Measurements from ENCODE around the gene STAMBP. TPM values are rescaled to one million over a fixed set of nuclear protein-coding genes. Genes with fewer than 3 reads are reported as not detected.

STAMBP gene
- total RNA-seq, 1 experiment from 2014 or later = 76.6 TPM

- Histone ChIP-seq H3K36me3 (peaks cover 68% of the 10 kb centered on the region), H3K9me3 (replicated peaks) (no peaks in the 10 kb centered on the region), H3K4me1 (replicated peaks) (no peaks in the 10 kb centered on the region), H3K27ac (no peak overlapping the region), H3K27me3 (replicated peaks) (no peaks in the 10 kb centered on the region), H3K4me3 (no peak overlapping the region)
- DNase-seq (ENCODE audit: low read depth in 1 of 2, low spot score in 2 of 2) = no peak
Observed at GRCh38 chr2:73910873-73911547, 82.2 kb downstream of the STAMBP start.

GRCh38 chr2:73911548-73912208 lies 82.9 kb downstream of the STAMBP start:
- no peaks in the 10 kb centered on the region for H3K27me3 ChIP-seq (replicated peaks)
- no peak overlapping the region for H3K27ac ChIP-seq
- DNase-seq (ENCODE audit: low read depth in 1 of 2, low spot score in 2 of 2) = no peak
- no peaks in the 10 kb centered on the region for H3K4me1 ChIP-seq (replicated peaks)
- H3K9me3 ChIP-seq (replicated peaks) = no peaks in the 10 kb centered on the region
- H3K36me3 ChIP-seq = peaks cover 75% of the 10 kb centered on the region
- H3K4me3 ChIP-seq = no peak overlapping the region

- no peaks in the 10 kb centered on the region for H3K27me3 ChIP-seq (replicated peaks)
- H3K4me1 ChIP-seq (replicated peaks) = no peaks in the 10 kb centered on the region
- no peak for DNase-seq (ENCODE audit: low read depth in 1 of 2, low spot score in 2 of 2)
- H3K9me3 ChIP-seq (replicated peaks) = no peaks in the 10 kb centered on the region
- no peak overlapping the region for H3K4me3 ChIP-seq
- no peak overlapping the region for H3K27ac ChIP-seq
- peaks cover 84% of the 10 kb centered on the region for H3K36me3 ChIP-seq
Observed at GRCh38 chr2:73913414-73914054, 84.8 kb downstream of the STAMBP start.

GRCh38 chr2:73914667-73915066 lies 85.9 kb downstream of the STAMBP start:
- Histone ChIP-seq H3K4me3 (no peak overlapping the region), H3K27me3 (replicated peaks) (no peaks in the 10 kb centered on the region)

GRCh38 chr2:73915437-73915993 lies 86.8 kb downstream of the STAMBP start:
- H3K4me3 ChIP-seq = no peak overlapping the region
- H3K27me3 ChIP-seq (replicated peaks) = no peaks in the 10 kb centered on the region
- H3K9me3 ChIP-seq (replicated peaks) = no peaks in the 10 kb centered on the region
- H3K4me1 ChIP-seq (replicated peaks) = no peaks in the 10 kb centered on the region
- peaks cover 79% of the 10 kb centered on the region for H3K36me3 ChIP-seq
- DNase-seq (ENCODE audit: low read depth in 1 of 2, low spot score in 2 of 2) = no peak
- no peak overlapping the region for H3K27ac ChIP-seq

More at GRCh38 chr2:73914667-73915066, 85.9 kb downstream of the STAMBP start:
- no peak for DNase-seq (ENCODE audit: low read depth in 1 of 2, low spot score in 2 of 2)
- no peaks in the 10 kb centered on the region for H3K4me1 ChIP-seq (replicated peaks)
- no peak overlapping the region for H3K27ac ChIP-seq
- H3K36me3 ChIP-seq = peaks cover 79% of the 10 kb centered on the region
- no peaks in the 10 kb centered on the region for H3K9me3 ChIP-seq (replicated peaks)

- DNase-seq (ENCODE audit: low read depth in 1 of 2, low spot score in 2 of 2) = no peak
- no peak overlapping the region for H3K4me3 ChIP-seq
- H3K27me3 ChIP-seq (replicated peaks) = no peaks in the 10 kb centered on the region
- peaks cover 77% of the 10 kb centered on the region for H3K36me3 ChIP-seq
- no peaks in the 10 kb centered on the region for H3K4me1 ChIP-seq (replicated peaks)
- H3K27ac ChIP-seq = no peak overlapping the region
- no peaks in the 10 kb centered on the region for H3K9me3 ChIP-seq (replicated peaks)
Observed at GRCh38 chr2:73916666-73917065, 87.9 kb downstream of the STAMBP start.

- H3K4me1 ChIP-seq (replicated peaks) = no peaks in the 10 kb centered on the region
- H3K9me3 ChIP-seq (replicated peaks) = no peaks in the 10 kb centered on the region
- peaks cover 70% of the 10 kb centered on the region for H3K36me3 ChIP-seq
- DNase-seq (ENCODE audit: low read depth in 1 of 2, low spot score in 2 of 2) = no peak
- no peak overlapping the region for H3K27ac ChIP-seq
- H3K27me3 ChIP-seq (replicated peaks) = no peaks in the 10 kb centered on the region
- H3K4me3 ChIP-seq = no peak overlapping the region
Observed at GRCh38 chr2:73917296-73917695, 88.5 kb downstream of the STAMBP start.

- no peak for DNase-seq (ENCODE audit: low read depth in 1 of 2, low spot score in 2 of 2)
- Histone ChIP-seq H3K9me3 (replicated peaks) (no peaks in the 10 kb centered on the region), H3K36me3 (peaks cover 66% of the 10 kb centered on the region), H3K27me3 (replicated peaks) (no peaks in the 10 kb centered on the region), H3K27ac (no peak overlapping the region), H3K4me1 (replicated peaks) (no peaks in the 10 kb centered on the region), H3K4me3 (no peak overlapping the region)
Observed at GRCh38 chr2:73917696-73918207, 89.0 kb downstream of the STAMBP start.

GRCh38 chr2:73918856-73919255 lies 90.1 kb downstream of the STAMBP start:
- DNase-seq (ENCODE audit: low read depth in 1 of 2, low spot score in 2 of 2) = no peak
- Histone ChIP-seq H3K4me1 (replicated peaks) (no peaks in the 10 kb centered on the region), H3K27ac (no peak overlapping the region), H3K4me3 (no peak overlapping the region), H3K36me3 (peaks cover 55% of the 10 kb centered on the region), H3K27me3 (replicated peaks) (no peaks in the 10 kb centered on the region), H3K9me3 (replicated peaks) (no peaks in the 10 kb centered on the region)

- Histone ChIP-seq H3K9me3 (replicated peaks) (no peaks in the 10 kb centered on the region), H3K4me1 (replicated peaks) (no peaks in the 10 kb centered on the region), H3K27me3 (replicated peaks) (no peaks in the 10 kb centered on the region), H3K36me3 (peaks cover 46% of the 10 kb centered on the region), H3K27ac (no peak overlapping the region), H3K4me3 (no peak overlapping the region)
- DNase-seq (ENCODE audit: low read depth in 1 of 2, low spot score in 2 of 2) = no peak
Observed at GRCh38 chr2:73919596-73920228, 91.0 kb downstream of the STAMBP start.

GRCh38 chr2:73920577-73921545 lies 92.1 kb downstream of the STAMBP start:
- peaks cover 39% of the 10 kb centered on the region for H3K36me3 ChIP-seq
- H3K27me3 ChIP-seq (replicated peaks) = no peaks in the 10 kb centered on the region
- DNase-seq (ENCODE audit: low read depth in 1 of 2, low spot score in 2 of 2) = peak; percentile 19 to 68

GRCh38 chr2:73921581-73921980 lies 92.8 kb downstream of the STAMBP start:
- Histone ChIP-seq H3K27ac (no peak overlapping the region), H3K27me3 (replicated peaks) (no peaks in the 10 kb centered on the region), H3K36me3 (peaks cover 32% of the 10 kb centered on the region), H3K4me3 (no peak overlapping the region), H3K4me1 (replicated peaks) (peaks cover 4% of the 10 kb centered on the region; the same call in 1 of the 2 replicates), H3K9me3 (replicated peaks) (no peaks in the 10 kb centered on the region)
- no peak for DNase-seq (ENCODE audit: low read depth in 1 of 2, low spot score in 2 of 2)

More at GRCh38 chr2:73920577-73921545, 92.1 kb downstream of the STAMBP start:
- H3K4me1 ChIP-seq (replicated peaks) = no peaks in the 10 kb centered on the region; the same call in 1 of the 2 replicates
- H3K27ac ChIP-seq = no peak overlapping the region
- no peak overlapping the region for H3K4me3 ChIP-seq
- H3K9me3 ChIP-seq (replicated peaks) = no peaks in the 10 kb centered on the region

Measured in SJSA1 (cell line).